ENCODE measurements around the gene C1QTNF1.

C1QTNF1 gene

DNA sequence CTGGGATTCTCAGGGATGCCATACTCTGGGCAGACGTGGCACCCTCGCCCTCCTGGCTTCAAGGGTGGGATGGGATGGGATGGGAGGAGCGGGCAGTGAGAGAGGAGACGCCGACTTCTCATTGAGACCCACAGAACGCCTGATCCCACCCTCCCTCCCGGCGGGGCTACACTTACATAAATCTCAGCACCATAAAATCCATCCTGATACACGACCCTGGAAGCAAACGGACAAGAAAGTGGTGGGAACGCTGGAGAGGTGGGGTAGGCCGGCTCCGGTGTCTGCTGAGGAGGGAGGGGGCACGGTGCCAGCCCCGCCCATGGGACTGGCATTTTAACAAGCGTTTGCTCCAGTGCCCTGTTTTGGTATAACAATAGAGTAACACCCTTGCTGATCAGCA is 72.5 kb downstream of the C1QTNF1 start:
- no peak overlapping the region for H3K4me3 ChIP-seq (replicated peaks; ENCODE audit: insufficient read depth, low read length)
- H3K27me3 ChIP-seq (ENCODE audit: insufficient read depth, poor library complexity, severe bottlenecking), result peaks cover 44% of the 10 kb centered on the region
- H3K27ac ChIP-seq (replicated peaks), result no peak overlapping the region
- DNase-seq (ENCODE audit: low read depth in 1 of 2, low spot score in 1 of 2), result no peak
- TF ChIP-seq, protein P1, sequence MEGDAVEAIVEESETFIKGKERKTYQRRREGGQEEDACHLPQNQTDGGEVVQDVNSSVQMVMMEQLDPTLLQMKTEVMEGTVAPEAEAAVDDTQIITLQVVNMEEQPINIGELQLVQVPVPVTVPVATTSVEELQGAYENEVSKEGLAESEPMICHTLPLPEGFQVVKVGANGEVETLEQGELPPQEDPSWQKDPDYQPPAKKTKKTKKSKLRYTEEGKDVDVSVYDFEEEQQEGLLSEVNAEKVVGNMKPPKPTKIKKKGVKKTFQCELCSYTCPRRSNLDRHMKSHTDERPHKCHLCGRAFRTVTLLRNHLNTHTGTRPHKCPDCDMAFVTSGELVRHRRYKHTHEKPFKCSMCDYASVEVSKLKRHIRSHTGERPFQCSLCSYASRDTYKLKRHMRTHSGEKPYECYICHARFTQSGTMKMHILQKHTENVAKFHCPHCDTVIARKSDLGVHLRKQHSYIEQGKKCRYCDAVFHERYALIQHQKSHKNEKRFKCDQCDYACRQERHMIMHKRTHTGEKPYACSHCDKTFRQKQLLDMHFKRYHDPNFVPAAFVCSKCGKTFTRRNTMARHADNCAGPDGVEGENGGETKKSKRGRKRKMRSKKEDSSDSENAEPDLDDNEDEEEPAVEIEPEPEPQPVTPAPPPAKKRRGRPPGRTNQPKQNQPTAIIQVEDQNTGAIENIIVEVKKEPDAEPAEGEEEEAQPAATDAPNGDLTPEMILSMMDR (IDR thresholded peaks at IDR 0.05; ENCODE audit: insufficient read depth, low read length), result no peak
- TF ChIP-seq POLR2AphosphoS5 (IDR thresholded peaks at IDR 0.05; ENCODE audit: low read depth) (no peak), GABPA (IDR thresholded peaks at IDR 0.05; ENCODE audit: low read depth) (no peak), SPI1 (IDR thresholded peaks at IDR 0.05; ENCODE audit: borderline replicate concordance, low read depth) (no peak)
- TF ChIP-seq, protein P2, sequence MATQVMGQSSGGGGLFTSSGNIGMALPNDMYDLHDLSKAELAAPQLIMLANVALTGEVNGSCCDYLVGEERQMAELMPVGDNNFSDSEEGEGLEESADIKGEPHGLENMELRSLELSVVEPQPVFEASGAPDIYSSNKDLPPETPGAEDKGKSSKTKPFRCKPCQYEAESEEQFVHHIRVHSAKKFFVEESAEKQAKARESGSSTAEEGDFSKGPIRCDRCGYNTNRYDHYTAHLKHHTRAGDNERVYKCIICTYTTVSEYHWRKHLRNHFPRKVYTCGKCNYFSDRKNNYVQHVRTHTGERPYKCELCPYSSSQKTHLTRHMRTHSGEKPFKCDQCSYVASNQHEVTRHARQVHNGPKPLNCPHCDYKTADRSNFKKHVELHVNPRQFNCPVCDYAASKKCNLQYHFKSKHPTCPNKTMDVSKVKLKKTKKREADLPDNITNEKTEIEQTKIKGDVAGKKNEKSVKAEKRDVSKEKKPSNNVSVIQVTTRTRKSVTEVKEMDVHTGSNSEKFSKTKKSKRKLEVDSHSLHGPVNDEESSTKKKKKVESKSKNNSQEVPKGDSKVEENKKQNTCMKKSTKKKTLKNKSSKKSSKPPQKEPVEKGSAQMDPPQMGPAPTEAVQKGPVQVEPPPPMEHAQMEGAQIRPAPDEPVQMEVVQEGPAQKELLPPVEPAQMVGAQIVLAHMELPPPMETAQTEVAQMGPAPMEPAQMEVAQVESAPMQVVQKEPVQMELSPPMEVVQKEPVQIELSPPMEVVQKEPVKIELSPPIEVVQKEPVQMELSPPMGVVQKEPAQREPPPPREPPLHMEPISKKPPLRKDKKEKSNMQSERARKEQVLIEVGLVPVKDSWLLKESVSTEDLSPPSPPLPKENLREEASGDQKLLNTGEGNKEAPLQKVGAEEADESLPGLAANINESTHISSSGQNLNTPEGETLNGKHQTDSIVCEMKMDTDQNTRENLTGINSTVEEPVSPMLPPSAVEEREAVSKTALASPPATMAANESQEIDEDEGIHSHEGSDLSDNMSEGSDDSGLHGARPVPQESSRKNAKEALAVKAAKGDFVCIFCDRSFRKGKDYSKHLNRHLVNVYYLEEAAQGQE (IDR thresholded peaks at IDR 0.05; ENCODE audit: insufficient replicate concordance, low read depth), result no peak

DNA sequence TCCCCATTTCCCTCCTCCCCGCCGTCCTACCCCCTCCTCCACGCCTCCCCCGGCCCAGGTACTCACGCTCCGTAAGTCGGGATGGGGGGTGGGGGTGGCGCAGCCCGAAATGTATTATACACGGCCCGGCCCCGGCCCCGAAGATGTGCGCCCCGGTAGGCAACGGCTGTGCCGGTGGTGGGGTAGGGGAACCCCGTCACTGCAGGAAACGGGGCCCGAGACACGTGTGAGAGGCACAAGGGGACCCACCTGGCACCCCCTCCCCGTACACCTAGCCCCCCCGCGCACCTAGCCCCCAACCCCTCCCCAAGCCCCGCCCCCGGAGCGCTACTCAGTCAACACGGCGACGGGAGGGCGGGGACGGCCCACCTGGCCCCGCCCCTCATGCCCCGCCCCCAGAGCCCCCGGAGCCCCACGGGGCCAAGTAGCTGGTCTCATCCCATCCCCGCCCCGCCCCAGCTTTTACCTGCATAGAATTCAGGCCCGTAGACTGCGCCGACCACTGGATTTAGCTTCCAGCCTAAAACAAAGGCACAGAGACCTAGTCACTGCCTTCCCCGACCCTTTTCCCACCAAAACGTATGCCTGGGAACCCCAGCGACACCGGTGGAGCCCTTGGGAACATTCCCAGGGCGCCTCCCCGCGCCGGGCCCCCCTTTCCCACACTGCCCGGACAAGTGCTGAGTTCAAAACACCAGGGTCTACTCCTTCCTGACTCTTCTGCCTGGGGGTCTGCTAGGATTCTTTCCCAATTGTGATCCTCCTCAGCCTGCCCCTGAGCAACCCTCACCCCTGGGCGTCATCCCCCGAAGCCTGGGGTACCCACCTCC is 73.5 kb downstream of the C1QTNF1 start:
- Histone ChIP-seq H3K4me3 (replicated peaks; ENCODE audit: insufficient read depth, low read length) (no peak overlapping the region), H3K27ac (replicated peaks) (no peak overlapping the region), H3K27me3 (ENCODE audit: insufficient read depth, poor library complexity, severe bottlenecking) (peaks cover 44% of the 10 kb centered on the region)
- DNase-seq (ENCODE audit: low read depth in 1 of 2, low spot score in 1 of 2), result no peak
- TF ChIP-seq POLR2AphosphoS5 (IDR thresholded peaks at IDR 0.05; ENCODE audit: low read depth) (no peak), GABPA (IDR thresholded peaks at IDR 0.05; ENCODE audit: low read depth) (no peak), SPI1 (IDR thresholded peaks at IDR 0.05; ENCODE audit: borderline replicate concordance, low read depth) (no peak)
- TF ChIP-seq, protein P1 (IDR thresholded peaks at IDR 0.05; ENCODE audit: insufficient read depth, low read length), result no peak
- TF ChIP-seq, protein P2 (IDR thresholded peaks at IDR 0.05; ENCODE audit: insufficient replicate concordance, low read depth), result no peak

DNA sequence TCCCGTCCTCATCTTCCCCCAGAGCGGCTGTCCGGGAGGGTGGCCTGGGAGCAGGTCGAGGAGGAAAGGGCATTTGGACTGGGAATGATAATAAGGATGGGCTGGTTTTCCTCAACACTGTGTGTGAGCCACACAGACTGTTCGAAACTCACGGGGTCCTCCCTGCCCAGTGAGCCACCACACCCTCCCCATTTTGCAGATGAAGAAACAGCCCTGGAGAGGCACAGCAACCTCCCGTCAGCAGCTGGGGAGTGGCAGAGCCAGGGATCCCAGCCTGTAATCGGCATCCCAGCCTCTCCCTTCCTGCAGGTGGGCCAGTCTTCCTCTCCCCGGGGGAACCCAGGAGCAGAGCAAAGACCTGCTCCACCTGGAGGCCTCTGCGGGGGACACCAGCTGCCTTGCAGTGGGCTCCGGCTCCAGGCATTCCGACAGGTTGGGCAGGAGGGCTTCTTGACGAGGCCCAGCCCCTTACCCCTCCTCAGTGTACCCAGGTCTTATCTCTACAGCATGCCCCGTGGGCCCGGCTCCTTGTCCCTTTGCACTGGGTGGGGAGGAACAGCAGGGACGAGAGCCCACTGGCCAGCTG is 74.4 kb downstream of the C1QTNF1 start:
- H3K4me3 ChIP-seq (replicated peaks; ENCODE audit: insufficient read depth, low read length), result no peak overlapping the region
- no peak for TF ChIP-seq POLR2AphosphoS5 (IDR thresholded peaks at IDR 0.05; ENCODE audit: low read depth)
- TF ChIP-seq, protein P1 (IDR thresholded peaks at IDR 0.05; ENCODE audit: insufficient read depth, low read length), result no peak
- TF ChIP-seq SPI1 (IDR thresholded peaks at IDR 0.05; ENCODE audit: borderline replicate concordance, low read depth), result no peak
- TF ChIP-seq, protein P2 (IDR thresholded peaks at IDR 0.05; ENCODE audit: insufficient replicate concordance, low read depth), result no peak
- no peak for TF ChIP-seq GABPA (IDR thresholded peaks at IDR 0.05; ENCODE audit: low read depth)
- no peak for DNase-seq (ENCODE audit: low read depth in 1 of 2, low spot score in 1 of 2)
- no peak overlapping the region for H3K27ac ChIP-seq (replicated peaks)
- peaks cover 38% of the 10 kb centered on the region for H3K27me3 ChIP-seq (ENCODE audit: insufficient read depth, poor library complexity, severe bottlenecking)
